ENCODE data around the gene MBD5. TPM values are rescaled to one million over a fixed set of nuclear protein-coding genes. Genes with fewer than 3 reads are reported as not detected.

MBD5 gene
- total and polyA plus RNA-seq, 2 of the 4 experiments (the other 2 are of a cell fraction) = 9.8 to 14.2 TPM

DNA sequence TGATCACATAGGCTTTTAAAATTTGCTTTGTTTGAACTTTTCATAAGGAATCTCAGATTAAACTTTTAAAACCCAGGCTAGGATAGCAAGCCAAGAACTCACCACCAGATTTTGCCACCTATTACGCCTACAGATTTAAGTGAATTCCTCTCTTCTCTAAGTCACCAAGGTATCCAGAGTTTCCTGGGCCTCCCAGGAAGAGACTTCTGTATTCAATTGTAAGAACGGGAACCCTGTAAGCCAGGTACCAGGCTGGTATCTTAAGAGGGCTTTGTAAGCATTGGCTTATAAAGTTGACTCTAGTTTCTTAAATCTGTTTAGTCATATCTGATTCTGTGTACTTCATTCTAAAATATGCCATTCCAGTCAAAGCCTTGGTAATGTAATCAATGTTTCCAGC lies 285.1 kb downstream of the MBD5 start:
- Histone ChIP-seq H2BK15ac (ENCODE audit: low read depth, low read length) (no peak overlapping the region; the same call in 2 of the 3 replicates), H3K4me2 (ENCODE audit: low read depth, low read length) (no peak overlapping the region), H2BK5ac (ENCODE audit: low read depth, low read length, poor library complexity, severe bottlenecking) (no peak overlapping the region), H3K4me1 (ENCODE audit: control insufficient read depth, insufficient read depth, low read length) (peaks cover 3% of the 10 kb centered on the region), H2BK120ac (ENCODE audit: low read depth, low read length) (no peak overlapping the region), H3K4ac (ENCODE audit: low read depth, low read length) (no peak overlapping the region), H2AK5ac (ENCODE audit: low read depth, low read length) (no peak overlapping the region), H3K56ac (ENCODE audit: extremely low read depth, insufficient read depth, low read length) (no peak overlapping the region; the same call in 1 of the 2 replicates), H3K27me3 (ENCODE audit: control insufficient read depth, insufficient read depth, low read length) (no peaks in the 10 kb centered on the region), H3K36me3 (ENCODE audit: control insufficient read depth, insufficient read depth, low read length) (no peaks in the 10 kb centered on the region), H4K91ac (ENCODE audit: insufficient read depth, low read depth, low read length) (no peak overlapping the region), H3K4me3 (ENCODE audit: insufficient read depth, low read depth, low read length) (no peak overlapping the region), H4K5ac (ENCODE audit: low read depth, low read length) (no peak overlapping the region), H4K20me1 (ENCODE audit: insufficient read depth, low read length) (no peaks in the 10 kb centered on the region), H3K14ac (replicated peaks; ENCODE audit: low read depth, low read length) (no peak overlapping the region), H2AK9ac (replicated peaks; ENCODE audit: low read depth, low read length, poor library complexity) (no peak overlapping the region), H3K18ac (ENCODE audit: low read depth, low read length) (no peak overlapping the region), H3K23ac (ENCODE audit: low read depth, low read length) (no peak overlapping the region), H2BK20ac (ENCODE audit: low read depth, low read length) (no peak overlapping the region), H3K9ac (ENCODE audit: low read depth, low read length) (no peak overlapping the region), H3K9me3 (ENCODE audit: control insufficient read depth, insufficient read depth, low read length) (no peaks in the 10 kb centered on the region), H3K27ac (ENCODE audit: insufficient read depth, low read length) (no peak overlapping the region), H3K9me1 (ENCODE audit: insufficient read depth, low read length) (no peaks in the 10 kb centered on the region), H3K79me1 (ENCODE audit: low read depth in 1 of 2, low read length in 2 of 2) (no peaks in the 10 kb centered on the region), H2AFZ (replicated peaks; ENCODE audit: low read length, poor library complexity) (no peak overlapping the region), H4K8ac (ENCODE audit: low read depth in 2 of 2, low read length in 2 of 2) (no peak overlapping the region)
- ChIA-PET CTCF (no interaction called here), POLR2A (ENCODE audit: unreplicated experiment) (no interaction called here)
- dilution Hi-C loops (cut with HindIII; ENCODE audit: low sequenced_read_pairs, unreplicated experiment) = no loop called here
- no peak for ATAC-seq (ENCODE audit: low read depth)
- WGBS, 2 experiments (ENCODE audit: extremely low coverage in 2 of 2, insufficient read length in 1 of 2) = no CpG with 5 or more reads among the region's 2 CpGs
- intact Hi-C loops (cut with micrococcal nuclease) = no loop called here
- DNase-seq = no peak
- BruUV-seq (replicated peaks) = no TSS peak
- TF ChIP-seq POLR2A (IDR thresholded peaks at IDR 0.05; ENCODE audit: low read depth, low read length) = no peak
- no peak for TF ChIP-seq CHD1 (IDR thresholded peaks at IDR 0.05; ENCODE audit: low read depth, low read length)
- no peak for TF ChIP-seq MXI1 (IDR thresholded peaks at IDR 0.05; ENCODE audit: borderline replicate concordance, low read depth, low read length)
- TF ChIP-seq NFE2L2 (IDR thresholded peaks at IDR 0.05; ENCODE audit: low read depth, low read length) = no peak
- TF ChIP-seq BHLHE40 (IDR thresholded peaks at IDR 0.05; ENCODE audit: low read depth, low read length) = no peak
- no peak for TF ChIP-seq MAZ (IDR thresholded peaks at IDR 0.05; ENCODE audit: borderline replicate concordance, low read depth, low read length)
- in situ Hi-C loops (cut with MboI; ENCODE audit: low sequenced_read_pairs) = no loop called here

Data from IMR-90 (cell line).